SJCRH30 (cell line): ENCODE results near the gene CACNB3. TPM values are rescaled to one million over a fixed set of nuclear protein-coding genes. Genes with fewer than 3 reads are reported as not detected.

Source experiments
- DNase-seq, 2 experiments: peaks; one replicate each; pipeline ENCODE4 v3.0.0-alpha.2; 2015 to 2020
- H3K27ac ChIP-seq: fragments of 250-450 bp; sonication (Bioruptor Pico); 2 replicates; pipeline ENCODE4 v1.5.1; 2020; ENCODE audit warnings: mild to moderate bottlenecking, moderate library complexity
- H3K27me3 ChIP-seq: fragments of 250-450 bp; sonication (Bioruptor Pico); 2 replicates; pipeline ENCODE4 v1.5.1; 2020; ENCODE audit warnings: mild to moderate bottlenecking, moderate library complexity
- H3K36me3 ChIP-seq: fragments of 250-450 bp; sonication (Bioruptor Pico); 2 replicates; pipeline ENCODE4 v1.5.1; 2020; ENCODE audit warnings: mild to moderate bottlenecking, moderate library complexity
- H3K4me1 ChIP-seq: fragments of 250-450 bp; sonication (Bioruptor Pico); 2 replicates; pipeline ENCODE4 v1.5.1; 2020; ENCODE audit warnings: mild to moderate bottlenecking, moderate library complexity
- H3K4me3 ChIP-seq: fragments of 250-450 bp; sonication (Bioruptor Pico); 2 replicates; pipeline ENCODE4 v1.5.1; 2020; ENCODE audit warnings: mild to moderate bottlenecking, moderate library complexity
- H3K9me3 ChIP-seq: fragments of 250-450 bp; sonication (Bioruptor Pico); replicated peaks from 2 replicates; pipeline ENCODE4 v1.5.1; 2020; ENCODE audit warnings: mild to moderate bottlenecking, moderate library complexity
- total RNA-seq: library from RNA; depleted of rRNA; stranded (reverse); fragments of >200 nt; shearing (Covaris generic); gene quantifications from 2 replicates; pipeline ENCODE4 v1.2.3, GENCODE V29; 2014

Gene CACNB3
- total RNA-seq, 1 experiment from 2014 or later: 11.9 TPM

DNA sequence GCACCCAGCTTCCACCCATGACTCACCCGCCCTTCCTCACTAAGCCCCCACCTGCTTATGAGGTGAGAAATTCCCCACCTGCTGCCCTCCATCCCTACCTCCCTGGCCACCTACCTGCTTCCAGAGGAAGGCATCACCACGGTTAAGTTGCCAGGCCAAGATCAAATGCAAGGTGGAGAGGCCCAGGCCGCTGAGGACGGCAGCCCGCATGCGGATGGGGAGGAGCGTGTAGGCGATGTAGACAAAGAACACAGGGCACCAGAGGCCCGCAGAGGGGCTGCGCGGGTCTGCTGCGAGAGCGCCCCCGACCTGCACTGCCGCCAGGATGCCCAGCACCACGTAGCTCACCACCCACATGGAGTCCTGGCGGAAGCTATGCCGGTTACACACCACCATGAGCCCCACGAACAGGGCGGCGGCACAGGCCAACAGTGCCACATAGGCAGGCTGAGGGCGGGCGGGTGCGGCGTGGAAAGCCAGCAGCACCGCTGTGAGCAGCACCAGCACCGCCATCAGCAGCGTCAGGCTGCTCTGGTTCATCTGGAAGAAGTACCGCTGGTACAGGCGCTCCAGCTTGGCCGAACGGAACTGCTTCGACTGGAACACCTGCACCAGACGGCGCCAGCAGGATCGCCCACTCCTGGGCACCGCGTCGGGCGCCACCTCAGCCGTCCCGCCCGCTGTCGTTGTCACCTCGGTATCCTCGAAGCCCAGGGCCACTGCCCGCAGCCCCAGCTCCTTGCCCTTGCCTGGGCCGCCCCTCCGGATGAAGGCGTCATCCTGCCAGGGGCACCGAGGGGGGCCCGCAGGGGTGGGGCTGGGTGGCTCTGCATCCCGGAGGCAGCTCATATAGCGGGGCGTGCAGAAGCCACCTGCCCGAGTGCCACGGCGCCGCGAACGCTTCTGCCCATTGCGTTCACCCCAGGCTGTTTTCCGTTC is 35.6 kb upstream of the CACNB3 start:
- no peaks in the 10 kb centered on the region for H3K36me3 ChIP-seq
- 0 out of 2 replicates have a peak, but pooled peaks cover 2% of the 10 kb centered on the region for H3K4me1 ChIP-seq
- H3K9me3 ChIP-seq: no peaks in the 10 kb centered on the region
- no peak overlapping the region for H3K4me3 ChIP-seq
- DNase-seq: no peak
- no peak overlapping the region for H3K27ac ChIP-seq
- no peaks in the 10 kb centered on the region for H3K27me3 ChIP-seq

DNA sequence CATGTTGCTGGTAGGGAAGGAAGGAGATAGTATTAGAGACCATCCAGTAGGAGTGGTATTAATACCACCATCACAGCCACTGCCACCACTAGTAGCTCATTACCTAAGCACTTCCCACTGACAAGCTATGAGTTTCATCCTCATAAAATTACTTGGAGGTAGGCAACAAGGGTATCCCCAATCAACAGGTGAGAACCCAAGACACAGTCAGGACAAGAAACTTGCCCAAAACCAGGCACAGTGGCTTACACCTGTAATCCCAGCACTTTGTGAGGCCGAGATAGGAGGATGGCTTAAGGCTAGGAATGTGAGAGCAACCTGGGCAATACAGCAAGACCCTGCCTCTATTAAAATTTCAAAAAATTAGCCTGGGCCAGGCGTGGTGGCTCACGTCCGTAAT is 34.9 kb upstream of the CACNB3 start:
- no peak for DNase-seq
- H3K9me3 ChIP-seq: no peaks in the 10 kb centered on the region
- H3K27ac ChIP-seq: no peak overlapping the region
- H3K4me3 ChIP-seq: no peak overlapping the region
- no peaks in the 10 kb centered on the region for H3K27me3 ChIP-seq
- H3K4me1 ChIP-seq: peaks cover 2% of the 10 kb centered on the region; the same call in 1 of the 2 replicates
- no peaks in the 10 kb centered on the region for H3K36me3 ChIP-seq

DNA sequence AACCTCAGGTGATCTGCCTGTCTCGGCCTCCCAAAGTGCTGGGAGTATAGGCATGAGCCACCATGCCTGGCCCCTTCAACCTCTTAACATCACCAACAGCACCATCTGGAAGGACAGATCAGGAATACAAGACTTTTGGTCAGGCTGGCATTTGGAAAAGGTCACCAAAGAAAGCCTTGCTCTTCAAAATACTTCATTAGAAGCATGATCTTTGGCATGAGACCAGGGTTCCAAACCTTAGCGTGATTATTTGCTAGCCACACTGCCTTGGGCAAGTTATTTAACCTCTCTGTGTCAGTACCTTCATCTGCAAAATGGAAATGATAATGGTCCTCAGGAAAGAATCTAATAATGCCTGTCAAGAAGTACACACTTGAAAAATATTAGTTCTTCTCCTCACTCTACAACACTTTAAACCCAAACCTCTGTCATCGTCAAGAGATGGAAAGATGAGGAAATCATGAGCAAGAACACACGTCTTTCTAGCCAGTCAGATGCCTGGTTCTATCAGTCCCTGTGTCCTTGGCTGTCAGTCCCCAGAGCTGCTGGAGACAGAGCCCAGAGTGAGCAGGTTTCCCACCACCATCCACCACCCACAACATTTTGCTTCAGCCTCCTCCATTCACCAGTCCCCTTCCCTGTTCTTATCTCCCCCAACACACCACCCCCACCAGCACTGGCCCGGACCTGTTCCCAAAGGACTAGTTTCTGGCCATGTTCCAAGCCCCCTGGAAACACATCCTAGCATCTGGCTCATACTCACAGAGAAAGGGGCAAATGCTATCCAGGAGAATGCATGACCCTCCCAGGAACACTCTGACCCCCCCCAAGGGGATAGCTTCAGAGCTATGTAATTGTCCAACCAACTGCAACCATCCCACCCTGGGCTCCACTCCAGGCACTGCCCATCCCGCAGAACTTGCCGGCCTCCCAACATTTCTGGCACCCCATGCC is 31.4 kb upstream of the CACNB3 start:
- H3K4me1 ChIP-seq: peaks cover 9% of the 10 kb centered on the region
- no peaks in the 10 kb centered on the region for H3K36me3 ChIP-seq
- peak in 1 of 2 experiments; percentile 29 for DNase-seq
- H3K4me3 ChIP-seq: no peak overlapping the region
- H3K27me3 ChIP-seq: no peaks in the 10 kb centered on the region
- no peaks in the 10 kb centered on the region for H3K9me3 ChIP-seq
- H3K27ac ChIP-seq: no peak overlapping the region

DNA sequence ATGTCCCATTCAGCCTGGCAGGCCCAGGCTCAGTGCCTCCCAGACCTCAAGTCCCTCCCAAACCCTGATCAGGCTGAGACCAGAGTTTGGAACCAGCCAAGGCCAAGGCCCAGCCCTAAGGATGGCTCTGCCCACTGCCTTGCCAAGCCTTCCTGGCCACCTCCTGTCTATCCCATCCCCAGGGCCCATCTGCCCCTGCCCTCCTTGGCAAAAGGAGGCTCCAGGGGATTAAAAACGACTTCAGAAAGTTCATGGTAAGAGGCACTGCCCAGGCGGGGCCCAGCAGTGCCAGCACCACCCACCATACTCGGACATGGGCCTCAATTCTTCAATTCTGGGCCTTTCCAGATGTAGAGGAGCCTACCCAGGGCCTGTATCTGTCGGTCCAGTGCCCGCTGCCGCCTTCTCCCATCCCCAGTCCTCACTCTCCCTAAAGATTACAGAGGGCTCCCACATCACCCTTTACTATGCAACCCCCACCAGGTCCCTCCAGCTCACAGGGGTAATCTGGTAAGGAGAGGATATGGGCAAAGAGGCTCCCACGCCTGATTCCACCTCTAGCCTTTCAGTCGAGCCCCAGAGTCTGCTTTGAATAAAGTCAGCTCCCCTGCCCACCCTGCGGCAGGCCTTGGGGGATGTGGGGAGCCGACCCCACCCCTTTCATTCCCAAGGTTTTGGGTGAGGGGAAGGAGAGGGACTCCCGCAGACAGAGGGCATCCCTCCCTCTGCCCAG is 30.3 kb upstream of the CACNB3 start:
- H3K4me3 ChIP-seq: peak overlapping the region; percentile 94
- no peak overlapping the region for H3K27ac ChIP-seq
- no peaks in the 10 kb centered on the region for H3K9me3 ChIP-seq
- H3K4me1 ChIP-seq: peaks cover 9% of the 10 kb centered on the region
- no peaks in the 10 kb centered on the region for H3K27me3 ChIP-seq
- no peak for DNase-seq
- no peaks in the 10 kb centered on the region for H3K36me3 ChIP-seq

DNA sequence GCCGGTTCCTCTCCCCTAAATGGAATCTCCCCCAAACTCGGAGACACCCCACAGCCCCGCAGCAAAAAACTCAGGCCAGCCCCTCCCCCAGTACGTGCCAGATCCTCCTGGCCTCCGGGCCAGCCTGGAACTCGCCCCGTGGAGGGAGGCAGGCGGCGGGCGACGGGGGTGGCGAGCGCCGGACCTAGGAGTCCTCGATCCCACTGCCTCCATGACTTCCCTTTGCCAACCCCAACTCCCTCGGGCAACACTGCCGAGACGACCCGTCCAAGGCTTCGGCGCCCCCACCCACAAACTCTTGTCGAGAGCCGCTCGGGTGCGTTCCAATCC is 29.8 kb upstream of the CACNB3 start:
- peak; percentile 26 to 35 for DNase-seq
- no peak overlapping the region for H3K27ac ChIP-seq

DNA sequence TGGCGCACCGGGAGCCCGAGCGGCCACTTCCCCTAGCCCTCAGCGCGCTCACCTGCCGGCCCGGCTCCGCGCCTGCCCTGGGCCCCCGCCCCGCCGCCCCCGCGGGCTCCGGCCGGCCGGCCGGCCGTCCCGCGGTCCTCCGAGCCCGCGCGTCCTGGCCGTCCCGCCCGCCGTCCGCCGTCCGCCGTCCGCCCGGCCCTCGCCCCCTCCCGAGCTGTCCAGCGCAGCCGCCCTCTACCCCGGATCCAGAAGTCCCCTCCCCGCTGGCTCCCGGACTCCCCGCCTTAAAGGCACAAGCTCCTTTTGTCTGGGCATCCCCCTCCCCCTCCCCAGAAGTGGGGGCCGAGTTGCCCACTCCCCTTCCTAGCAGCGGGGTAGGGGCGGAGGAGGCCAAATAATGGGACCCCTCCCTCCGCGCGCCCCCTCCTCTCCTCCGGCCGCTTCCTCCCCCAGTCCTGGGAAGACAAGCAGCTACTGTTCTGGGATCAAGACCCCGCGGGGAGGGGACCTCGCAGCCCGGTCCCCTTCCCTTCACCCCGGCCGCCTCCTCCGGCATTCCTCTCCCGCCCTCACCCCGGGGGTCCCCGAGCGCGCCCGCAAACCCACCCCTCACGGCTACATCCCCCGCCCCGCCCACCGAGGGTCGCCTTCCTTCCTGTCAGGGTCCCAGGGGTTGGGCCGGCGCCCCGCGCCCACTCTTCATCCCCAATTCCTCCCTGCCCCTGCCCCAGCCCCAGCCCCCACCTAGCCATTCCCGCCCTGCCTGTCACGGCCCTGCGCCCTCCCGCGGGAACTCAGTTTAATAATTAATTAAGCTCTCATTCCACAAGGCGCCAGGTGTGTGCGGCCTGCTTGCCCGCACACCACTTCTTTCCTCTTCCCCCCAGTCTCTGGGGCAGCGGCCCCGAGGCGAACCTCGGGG is 29.2 kb upstream of the CACNB3 start, which contains the start of gene ADCY6:
TSS of gene ADCY6 (minus strand) at position 236 of the 922 bp plus-strand sequence. CDS start 5,655 bp downstream, outside the sequence.
- peak; percentile 79 to 82 for DNase-seq
- Histone ChIP-seq H3K36me3 (no peaks in the 10 kb centered on the region), H3K27me3 (no peaks in the 10 kb centered on the region), H3K27ac (peak within 1 kb of the TSS; percentile 51), H3K9me3 (no peaks in the 10 kb centered on the region), H3K4me1 (peaks cover 9% of the 10 kb centered on the region), H3K4me3 (peak within 1 kb of the TSS; percentile 94)

More for the DNA sequence above, 29.8 kb upstream of the CACNB3 start:
- peak overlapping the region; percentile 94 for H3K4me3 ChIP-seq
- H3K9me3 ChIP-seq: no peaks in the 10 kb centered on the region
- H3K4me1 ChIP-seq: peaks cover 9% of the 10 kb centered on the region
- no peaks in the 10 kb centered on the region for H3K36me3 ChIP-seq
- H3K27me3 ChIP-seq: no peaks in the 10 kb centered on the region

DNA sequence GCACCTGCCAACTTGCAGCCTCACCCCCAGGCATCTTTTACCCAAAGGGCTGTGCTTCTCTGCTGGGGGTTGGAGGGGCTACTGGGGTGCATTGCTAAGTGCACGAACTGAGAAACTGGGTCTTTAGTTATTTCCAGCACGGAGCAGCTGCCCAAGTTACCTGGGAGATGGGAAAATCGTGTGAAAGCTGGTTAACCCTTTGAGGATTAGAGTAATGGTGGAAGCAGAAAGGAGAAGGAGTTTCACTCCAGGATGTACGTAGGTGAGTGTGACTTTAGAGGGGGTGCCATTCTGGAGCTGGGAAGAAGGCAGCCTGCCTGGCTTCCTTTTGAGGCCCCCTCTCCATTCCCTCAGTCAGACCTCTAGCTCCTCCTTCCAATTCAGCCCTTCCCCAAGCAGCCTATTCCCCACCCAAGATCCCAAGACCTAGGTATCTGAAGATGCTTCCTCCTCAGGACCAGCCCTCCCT is 28.4 kb upstream of the CACNB3 start:
- Histone ChIP-seq H3K4me3 (peak overlapping the region; percentile 94), H3K9me3 (no peaks in the 10 kb centered on the region), H3K4me1 (peaks cover 9% of the 10 kb centered on the region)

DNA sequence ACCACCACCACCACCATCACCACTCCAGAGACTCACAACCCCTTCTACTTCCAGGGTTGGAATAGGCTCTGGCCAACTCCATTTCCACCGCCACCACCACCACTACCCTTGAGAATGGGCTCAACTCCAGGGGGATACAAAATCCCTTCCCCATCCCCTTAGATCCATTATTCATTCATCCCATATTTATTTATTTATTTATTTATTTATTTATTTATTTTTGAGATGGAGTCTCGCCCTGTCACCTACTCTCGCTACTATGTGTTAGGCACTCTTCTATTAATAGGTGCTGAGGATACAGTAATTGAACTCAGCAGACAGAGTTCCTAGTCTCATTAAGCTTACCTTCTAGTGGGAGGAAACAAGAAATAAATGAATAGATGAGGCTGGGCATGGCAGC is 24.6 kb upstream of the CACNB3 start:
- H3K36me3 ChIP-seq: no peaks in the 10 kb centered on the region
- no peak overlapping the region for H3K4me3 ChIP-seq
- no peak for DNase-seq
- H3K4me1 ChIP-seq: peaks cover 7% of the 10 kb centered on the region
- no peak overlapping the region for H3K27ac ChIP-seq
- no peaks in the 10 kb centered on the region for H3K27me3 ChIP-seq
- no peaks in the 10 kb centered on the region for H3K9me3 ChIP-seq

More for the DNA sequence above, 28.4 kb upstream of the CACNB3 start:
- Histone ChIP-seq H3K27ac (no peak overlapping the region), H3K36me3 (no peaks in the 10 kb centered on the region), H3K27me3 (no peaks in the 10 kb centered on the region)
- no peak for DNase-seq

DNA sequence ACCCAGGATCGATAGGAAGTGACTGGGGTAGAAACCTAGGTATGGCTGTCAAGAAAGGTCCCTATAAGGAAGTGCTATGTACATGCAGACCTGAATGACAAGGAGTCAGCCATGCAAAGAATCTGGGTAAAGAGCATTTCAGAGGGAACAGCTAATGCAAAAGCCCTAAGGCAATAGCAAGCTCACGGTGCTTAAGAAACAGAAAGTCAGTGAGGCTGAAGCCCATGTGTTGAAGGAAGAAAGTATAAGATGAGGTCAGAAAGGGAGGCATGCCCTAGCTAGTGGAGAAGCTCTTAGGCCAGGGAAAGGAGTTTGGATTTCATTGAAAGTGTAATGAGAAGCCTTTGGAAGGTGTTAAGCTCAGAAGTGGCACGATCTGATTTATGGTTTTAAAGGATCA is 23.4 kb upstream of the CACNB3 start:
- Histone ChIP-seq H3K4me1 (peaks cover 5% of the 10 kb centered on the region), H3K27me3 (no peaks in the 10 kb centered on the region), H3K4me3 (no peak overlapping the region), H3K27ac (no peak overlapping the region), H3K36me3 (no peaks in the 10 kb centered on the region), H3K9me3 (no peaks in the 10 kb centered on the region)
- no peak for DNase-seq

DNA sequence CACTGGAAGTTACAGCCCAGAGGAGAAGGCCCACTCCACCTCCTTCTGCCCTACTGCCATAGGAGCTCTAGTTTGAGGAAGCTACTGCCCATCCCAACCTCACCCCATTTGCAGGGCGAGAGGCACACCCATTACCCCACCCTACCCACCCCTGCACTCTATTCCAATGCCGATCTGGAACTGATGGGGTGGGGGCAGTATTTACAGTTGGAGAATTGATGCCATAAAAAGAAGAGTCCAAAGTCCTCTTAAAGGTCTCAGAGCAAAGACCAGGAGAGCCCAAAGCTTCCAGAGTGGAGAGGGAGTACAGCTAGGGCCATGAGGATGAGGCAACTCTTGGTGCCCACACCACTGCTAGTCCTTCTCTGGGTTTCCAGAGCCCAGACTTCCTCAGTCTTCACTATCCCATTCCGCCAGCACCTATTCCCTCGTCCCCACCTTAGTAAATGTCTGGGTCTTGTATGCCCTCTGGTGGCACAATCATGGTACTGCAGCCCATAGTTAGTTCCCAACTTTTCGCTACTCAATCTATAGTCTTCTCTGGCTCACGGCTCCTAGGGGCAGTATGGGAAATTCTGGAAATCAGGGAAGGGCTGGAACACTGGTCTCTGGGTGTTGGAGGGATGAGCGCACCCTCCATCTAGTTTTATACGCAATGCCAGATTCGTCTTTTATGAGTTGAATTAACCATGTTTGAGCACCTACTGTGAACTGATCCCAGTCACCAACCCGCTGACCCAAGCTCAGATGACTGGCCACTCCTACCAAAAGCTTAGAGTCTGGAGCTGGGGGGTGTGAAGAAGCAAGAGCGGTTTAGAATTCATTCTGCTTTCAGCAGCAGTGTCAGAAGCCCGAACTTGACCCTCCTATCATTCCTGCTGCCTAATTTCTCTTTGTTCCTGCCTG is 22.5 kb upstream of the CACNB3 start:
- no peaks in the 10 kb centered on the region for H3K36me3 ChIP-seq
- no peaks in the 10 kb centered on the region for H3K9me3 ChIP-seq
- no peak overlapping the region for H3K4me3 ChIP-seq
- DNase-seq: peak; percentile 68 to 93
- H3K27ac ChIP-seq: no peak overlapping the region
- H3K4me1 ChIP-seq: no peaks in the 10 kb centered on the region
- H3K27me3 ChIP-seq: no peaks in the 10 kb centered on the region

DNA sequence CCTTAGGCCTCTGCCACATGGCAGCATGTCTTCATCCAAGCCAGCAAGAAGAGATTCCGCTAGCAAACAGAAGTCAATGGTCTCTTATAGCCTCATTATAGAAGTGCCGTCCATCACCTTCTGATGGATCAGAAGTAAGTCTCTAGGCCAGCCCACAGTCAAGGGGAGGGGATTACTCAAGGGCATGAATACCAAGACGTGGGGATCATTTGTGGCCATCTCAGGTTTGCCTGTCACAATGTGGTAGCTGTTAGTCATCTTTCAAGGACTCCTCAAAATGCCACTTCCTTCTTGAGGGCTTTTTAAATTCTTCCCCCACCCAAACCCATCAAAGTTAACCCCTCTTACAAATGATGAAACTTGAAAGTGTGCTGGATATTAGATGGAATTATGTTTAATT is 21.3 kb upstream of the CACNB3 start:
- Histone ChIP-seq H3K9me3 (no peaks in the 10 kb centered on the region), H3K27ac (no peak overlapping the region), H3K36me3 (no peaks in the 10 kb centered on the region), H3K27me3 (no peaks in the 10 kb centered on the region), H3K4me3 (no peak overlapping the region), H3K4me1 (no peaks in the 10 kb centered on the region)
- DNase-seq: no peak

DNA sequence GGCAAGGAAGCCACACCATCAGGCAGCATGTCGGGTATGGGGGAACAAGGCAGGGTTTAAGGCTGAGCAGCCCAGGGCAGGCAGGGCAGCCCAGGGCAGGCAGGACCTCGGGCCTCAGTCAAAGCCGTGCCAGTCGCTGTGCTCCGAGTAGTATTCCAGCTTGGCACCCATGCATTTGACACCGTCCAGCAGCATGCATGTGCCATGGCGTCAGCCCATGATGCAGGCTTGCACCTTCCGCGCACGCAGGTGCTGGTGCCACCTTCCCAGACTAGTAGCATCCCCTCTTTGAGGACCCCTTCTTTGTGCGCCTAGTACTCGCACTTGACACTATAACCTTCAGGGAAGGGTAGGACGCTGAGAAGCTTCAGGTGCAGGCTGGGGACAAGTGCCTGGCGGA is 17.8 kb upstream of the CACNB3 start:
- H3K9me3 ChIP-seq: no peaks in the 10 kb centered on the region

DNA sequence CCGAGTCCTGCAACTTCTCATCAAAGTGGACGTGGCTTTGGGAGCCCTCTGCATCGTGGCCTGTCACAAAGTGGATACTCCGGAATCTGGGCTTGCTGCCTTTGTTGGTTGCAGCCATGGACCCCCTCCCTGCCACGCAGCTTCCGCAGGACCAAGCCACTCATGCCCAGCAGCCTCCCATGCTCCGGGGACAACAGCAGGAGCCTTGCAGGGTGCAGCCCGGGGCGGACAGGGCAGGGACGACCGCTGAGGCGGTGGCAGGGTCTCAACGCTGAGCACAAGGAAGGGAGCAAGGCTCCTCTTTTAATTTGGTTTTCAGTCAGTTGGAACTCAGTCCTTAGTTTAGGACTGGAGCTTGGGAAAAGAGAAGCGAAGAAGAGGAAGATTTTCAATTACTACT is 17.3 kb upstream of the CACNB3 start:
- Histone ChIP-seq H3K27me3 (no peaks in the 10 kb centered on the region), H3K9me3 (no peaks in the 10 kb centered on the region), H3K36me3 (no peaks in the 10 kb centered on the region), H3K4me3 (no peak overlapping the region), H3K27ac (no peak overlapping the region), H3K4me1 (no peaks in the 10 kb centered on the region)
- DNase-seq: no peak

More for the DNA sequence above, 17.8 kb upstream of the CACNB3 start:
- H3K27me3 ChIP-seq: no peaks in the 10 kb centered on the region
- no peak for DNase-seq
- no peaks in the 10 kb centered on the region for H3K36me3 ChIP-seq
- H3K27ac ChIP-seq: no peak overlapping the region
- no peak overlapping the region for H3K4me3 ChIP-seq
- H3K4me1 ChIP-seq: no peaks in the 10 kb centered on the region
